GM18508 (cell line): Measurements from ENCODE around the gene EXOC6B.

Experiments
- ATAC-seq: cut with Tn5 transposase; IDR thresholded peaks from one replicate; pipeline ENCODE4 v1.9.1; 2021; ENCODE audit warnings: moderate number of reproducible peaks; ENCODE audit not compliant: insufficient read depth, unreplicated experiment

Gene EXOC6B

GRCh38 chr2:72156872-72157271, 669.0 kb downstream of the EXOC6B start:
- ATAC-seq: no peak

- ATAC-seq: no peak
Measured at GRCh38 chr2:72155737-72156136, 670.1 kb downstream of the EXOC6B start.

GRCh38 chr2:72155151-72155550, 670.7 kb downstream of the EXOC6B start:
- no peak for ATAC-seq

- ATAC-seq: no peak
Measured at GRCh38 chr2:72154386-72154975, 671.4 kb downstream of the EXOC6B start.

- ATAC-seq: no peak
Measured at GRCh38 chr2:72153924-72154323, 671.9 kb downstream of the EXOC6B start.

- ATAC-seq: no peak
Measured at GRCh38 chr2:72153026-72153791, 672.6 kb downstream of the EXOC6B start.

- ATAC-seq: no peak
Measured at GRCh38 chr2:72150861-72151356, 674.9 kb downstream of the EXOC6B start.

- peak; percentile 78 for ATAC-seq
Measured at GRCh38 chr2:72150157-72150860, 675.5 kb downstream of the EXOC6B start.

- no peak for ATAC-seq
Measured at GRCh38 chr2:72149556-72150156, 676.2 kb downstream of the EXOC6B start.

- no peak for ATAC-seq
Measured at GRCh38 chr2:72148837-72149555, 676.8 kb downstream of the EXOC6B start.

- ATAC-seq: no peak
Measured at GRCh38 chr2:72148003-72148836, 677.6 kb downstream of the EXOC6B start.

- no peak for ATAC-seq
Measured at GRCh38 chr2:72147303-72147971, 678.4 kb downstream of the EXOC6B start, which contains the start of gene CYP26B1. TSS of gene CYP26B1 (minus strand) at chr2:72147862. CDS start at chr2:72147834, 28 bp downstream.

- no peak for ATAC-seq
Measured at GRCh38 chr2:72146347-72147302, 679.2 kb downstream of the EXOC6B start.

GRCh38 chr2:72145658-72146329, 680.0 kb downstream of the EXOC6B start:
- ATAC-seq: no peak

GRCh38 chr2:72145289-72145657, 680.6 kb downstream of the EXOC6B start:
- no peak for ATAC-seq

GRCh38 chr2:72144632-72145288, 681.1 kb downstream of the EXOC6B start:
- no peak for ATAC-seq

- no peak for ATAC-seq
Measured at GRCh38 chr2:72144274-72144631, 681.6 kb downstream of the EXOC6B start.
